DMS153 treated with DMSO at 0.1 percent for 48 hours (cell line): ENCODE results near the gene UFD1.

Experiments used
- DNase-seq: peaks from one replicate; lab custom pipeline; 2025; ENCODE audit not compliant: unreplicated experiment; lab: John Stamatoyannopoulos, UW

Gene UFD1

DNA sequence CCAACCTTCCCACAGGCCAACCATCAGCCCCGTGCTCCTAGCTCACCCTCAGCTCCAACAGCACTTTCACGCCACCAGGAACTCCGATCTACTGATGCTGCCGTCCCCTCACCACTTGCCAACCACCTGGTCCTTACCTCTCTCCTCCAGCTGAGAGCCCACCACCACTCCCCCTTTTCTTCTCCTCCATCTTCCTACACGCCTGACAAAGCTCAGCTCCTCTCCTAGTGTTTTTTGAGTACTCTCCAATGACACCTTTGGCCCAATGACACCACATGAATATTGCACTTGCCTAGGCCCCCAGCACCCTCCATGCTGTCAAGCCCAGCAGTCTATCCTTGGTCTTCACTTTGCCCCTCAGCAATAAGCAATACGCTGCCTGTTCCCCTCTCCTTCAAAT lies 78.1 kb downstream of the UFD1 start:
- DNase-seq, result no peak
